ENCODE results near the gene CTPS1.
A peak's percentile ranks its signal among the peaks of the same experiment; 100 is the strongest.

CTPS1 gene

GRCh38 chr1:40969445-40969844, 10.1 kb upstream of the CTPS1 start:
- DNase-seq = no peak

GRCh38 chr1:40971966-40972365, 7.5 kb upstream of the CTPS1 start:
- DNase-seq = peak; percentile 41 to 78

DNA sequence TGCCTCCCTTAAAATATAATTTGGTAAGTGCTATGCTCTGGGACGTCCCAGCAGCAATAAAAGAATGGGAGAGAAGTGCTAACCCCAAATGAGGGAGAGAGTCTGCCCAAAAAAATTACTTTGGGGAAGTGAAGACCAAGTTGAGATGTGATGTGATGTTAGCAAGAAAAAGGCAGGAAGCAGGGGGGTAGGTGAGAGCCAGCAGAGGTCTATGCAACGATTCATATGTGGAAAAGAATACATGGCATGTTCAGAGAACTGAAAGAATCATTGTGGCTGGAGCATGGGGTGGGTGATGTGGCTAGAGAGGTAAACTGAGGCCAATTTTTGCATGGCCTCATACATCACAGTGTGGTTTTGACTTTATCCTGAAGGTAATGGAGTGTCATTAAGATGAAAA, 5.6 kb upstream of the CTPS1 start:
- DNase-seq = no peak

GRCh38 chr1:40974945-40975344, 4.6 kb upstream of the CTPS1 start:
- DNase-seq = no peak

DNA sequence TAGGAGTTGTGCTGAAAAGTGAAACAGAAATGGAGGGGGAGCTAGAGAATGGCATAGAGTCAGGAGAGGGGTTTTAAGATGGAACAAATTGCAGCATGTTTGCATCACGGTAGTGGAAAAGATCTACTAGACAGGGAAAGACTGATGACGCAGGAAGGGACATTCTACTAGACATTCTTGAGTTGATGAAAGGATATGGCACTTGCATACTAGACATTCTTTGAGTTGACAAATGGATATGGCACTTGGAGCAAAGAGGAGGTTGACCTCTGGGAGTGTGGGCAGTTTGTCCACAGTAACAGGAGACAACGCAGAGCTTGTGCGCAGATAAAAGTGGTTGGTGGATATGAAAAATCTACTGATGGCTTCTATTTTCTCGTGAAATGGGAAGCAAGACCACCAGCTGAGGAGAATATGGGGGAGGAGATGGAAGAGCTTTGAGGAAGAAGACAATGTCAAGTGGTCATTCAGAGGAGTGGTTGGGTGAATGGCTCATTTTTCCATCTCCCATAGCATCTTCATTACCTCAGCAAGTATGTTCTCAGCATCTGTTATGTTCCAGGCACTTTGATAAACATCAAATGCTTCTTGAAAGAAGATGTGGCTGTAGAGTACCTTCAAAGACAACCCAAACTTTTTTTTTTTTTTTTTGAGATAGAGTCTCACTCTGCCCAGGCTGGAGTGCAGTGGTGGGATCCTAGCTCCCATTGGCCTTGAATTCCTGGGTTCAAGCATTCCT, 2.4 kb upstream of the CTPS1 start:
- DNase-seq = no peak

DNA sequence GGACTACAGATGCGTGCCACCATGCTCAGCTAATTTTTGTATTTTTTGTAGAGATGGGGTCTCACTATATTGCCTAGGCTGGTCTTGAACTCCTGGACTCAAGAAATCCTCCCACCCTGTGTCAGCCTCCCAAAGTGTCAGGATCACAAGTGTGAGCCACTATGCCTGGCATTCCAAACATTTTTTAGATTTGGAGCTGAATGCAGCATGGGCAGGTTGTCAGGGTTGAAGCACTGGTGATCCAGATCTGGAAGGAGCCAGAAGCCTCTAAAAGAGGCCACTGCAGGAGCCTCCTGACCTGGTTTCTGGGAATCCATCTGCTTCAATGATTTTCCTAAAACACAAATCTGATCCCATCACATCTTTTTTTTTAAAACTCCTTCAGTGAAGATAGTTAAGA, 1.8 kb upstream of the CTPS1 start:
- DNase-seq = no peak

DNA sequence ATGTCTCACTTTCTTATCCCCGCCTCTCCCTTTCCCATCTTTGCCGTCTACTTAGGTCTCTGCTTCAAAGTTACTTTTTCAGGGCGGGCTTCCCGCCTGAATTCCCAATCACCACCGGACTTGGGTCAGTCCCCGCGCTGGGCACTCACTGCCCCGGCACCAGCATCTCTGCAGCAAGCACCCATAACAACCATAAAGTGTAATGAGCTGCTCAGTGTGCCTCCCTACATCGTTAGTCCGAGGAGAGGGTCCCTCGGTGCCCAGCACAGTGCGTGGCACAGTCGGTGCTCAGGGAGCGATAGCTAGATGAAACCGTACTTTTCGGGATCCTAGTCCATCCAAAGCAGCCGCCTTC, 633 bp upstream of the CTPS1 start:
- DNase-seq = no peak

DNA sequence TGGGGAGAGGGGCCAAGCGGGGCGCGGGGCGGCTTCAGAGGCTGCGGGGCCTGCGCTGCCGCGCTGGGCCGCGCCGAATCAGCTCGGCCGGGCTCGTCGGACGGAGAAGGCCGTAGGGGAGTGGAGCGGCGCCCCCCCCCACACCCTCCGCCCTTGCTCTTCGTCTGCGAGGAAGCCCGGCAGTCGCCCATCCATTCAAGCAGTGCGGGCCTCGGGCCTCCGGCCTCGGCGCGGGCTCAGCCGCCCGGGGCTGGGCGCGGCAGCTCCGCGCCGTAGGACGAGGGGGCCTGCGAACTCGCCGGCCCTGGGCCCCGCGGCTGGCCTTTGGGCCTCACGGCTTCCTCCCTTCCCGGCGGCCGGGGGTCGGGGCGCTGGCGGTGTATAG, 564 bp downstream of the CTPS1 start:
- no peak for DNase-seq

DNA sequence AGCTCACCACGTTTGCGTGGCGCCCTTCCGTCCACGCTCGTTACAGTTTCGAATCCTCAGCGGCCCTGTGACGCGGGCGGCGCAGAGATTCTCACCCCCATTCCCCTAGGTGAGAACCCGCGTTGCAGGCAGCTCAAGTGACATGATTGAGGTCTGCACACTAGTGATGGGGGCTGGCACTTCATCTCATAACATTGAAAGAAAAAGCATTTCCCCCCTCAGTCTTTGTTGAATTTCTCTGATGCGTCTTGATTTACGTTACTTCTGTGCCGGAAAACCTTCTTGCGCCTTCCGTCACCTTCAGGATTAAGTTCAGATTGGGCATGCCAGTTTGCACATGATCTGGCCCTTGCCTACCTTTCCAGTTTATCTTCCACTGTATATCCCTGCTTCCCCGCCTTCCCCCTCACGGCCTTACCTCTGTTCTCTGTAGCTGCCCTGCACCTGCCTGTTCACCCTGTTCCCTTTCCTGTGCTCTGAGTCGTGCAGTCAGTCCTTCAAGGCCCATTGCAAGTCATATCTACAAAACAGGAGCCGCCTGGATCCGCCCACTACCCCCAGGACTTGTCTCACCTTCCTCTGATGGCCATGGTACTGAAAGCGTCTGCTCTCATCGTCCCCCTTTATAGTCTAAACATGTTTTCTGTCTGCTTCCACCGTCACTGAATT, 1.1 kb downstream of the CTPS1 start:
- peak; percentile 7 to 18 for DNase-seq

GRCh38 chr1:40981691-40982448, 2.4 kb downstream of the CTPS1 start:
- DNase-seq = no peak

GRCh38 chr1:40982721-40983120, 3.2 kb downstream of the CTPS1 start:
- DNase-seq = no peak

- DNase-seq = no peak
Observed at GRCh38 chr1:40983286-40983685, 3.8 kb downstream of the CTPS1 start.

DNA sequence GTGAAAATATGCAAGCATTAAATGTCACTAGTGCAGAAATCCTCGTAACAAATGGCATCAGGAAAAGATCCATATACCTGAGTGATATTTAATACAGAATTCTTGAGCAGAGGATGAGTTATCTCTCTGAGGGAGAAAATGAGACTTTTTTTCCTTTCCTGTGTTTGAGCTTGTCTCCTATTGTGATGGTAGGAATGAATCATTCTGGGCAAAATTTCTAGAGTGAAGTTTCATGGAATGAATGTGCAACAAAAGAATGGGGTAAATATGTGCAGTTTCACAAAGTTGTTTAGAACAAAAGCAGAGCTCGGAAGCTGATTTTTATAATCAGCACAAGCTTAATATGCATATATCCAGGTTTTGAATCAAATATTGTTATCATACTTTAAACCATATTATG, 4.6 kb downstream of the CTPS1 start:
- no peak for DNase-seq

DNA sequence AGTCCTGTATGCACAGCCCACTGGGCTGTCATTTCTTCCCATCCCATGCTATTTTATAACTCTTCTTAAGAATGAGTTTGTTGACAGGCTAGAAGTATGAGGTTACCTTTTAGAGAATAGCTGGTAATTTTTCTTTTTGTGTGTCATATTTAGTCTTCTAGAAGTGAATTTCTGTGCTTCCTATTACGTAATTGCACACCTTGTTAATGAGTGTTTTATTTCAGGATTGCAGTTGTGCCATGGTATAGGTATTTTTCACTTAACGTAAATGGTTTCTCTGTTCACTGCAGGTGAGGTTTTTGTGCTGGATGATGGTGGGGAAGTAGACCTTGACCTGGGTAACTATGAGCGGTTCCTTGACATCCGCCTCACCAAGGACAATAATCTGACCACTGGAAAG, 5.0 kb downstream of the CTPS1 start:
- DNase-seq = no peak

DNA sequence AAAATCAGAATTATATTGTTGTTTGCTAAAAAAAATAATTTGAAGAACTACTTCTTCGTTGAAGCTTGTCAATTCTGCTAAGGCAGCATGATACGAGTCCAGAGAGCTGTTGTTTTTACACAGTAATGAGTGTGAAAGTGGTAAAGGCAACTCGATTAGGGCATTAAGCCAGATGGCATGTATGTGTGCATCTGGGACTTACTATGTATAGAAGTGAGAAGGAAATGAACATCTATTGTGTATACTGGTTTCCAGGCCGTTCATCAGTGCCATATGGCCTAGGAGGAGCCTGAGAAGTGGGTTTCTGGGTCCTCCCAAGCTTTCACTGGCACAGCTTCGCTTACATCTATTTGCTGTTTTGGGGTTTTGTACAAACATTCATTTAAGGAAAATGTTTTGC, 5.7 kb downstream of the CTPS1 start:
- no peak for DNase-seq

GRCh38 chr1:40985875-40986274, 6.4 kb downstream of the CTPS1 start:
- DNase-seq = no peak

GRCh38 chr1:40986328-40986783, 6.9 kb downstream of the CTPS1 start:
- no peak for DNase-seq

- no peak for DNase-seq
Observed at GRCh38 chr1:40986956-40987355, 7.5 kb downstream of the CTPS1 start.

- no peak for DNase-seq
Observed at GRCh38 chr1:40987439-40988276, 8.2 kb downstream of the CTPS1 start.

GRCh38 chr1:40988280-40988679, 8.8 kb downstream of the CTPS1 start:
- no peak for DNase-seq

DNA sequence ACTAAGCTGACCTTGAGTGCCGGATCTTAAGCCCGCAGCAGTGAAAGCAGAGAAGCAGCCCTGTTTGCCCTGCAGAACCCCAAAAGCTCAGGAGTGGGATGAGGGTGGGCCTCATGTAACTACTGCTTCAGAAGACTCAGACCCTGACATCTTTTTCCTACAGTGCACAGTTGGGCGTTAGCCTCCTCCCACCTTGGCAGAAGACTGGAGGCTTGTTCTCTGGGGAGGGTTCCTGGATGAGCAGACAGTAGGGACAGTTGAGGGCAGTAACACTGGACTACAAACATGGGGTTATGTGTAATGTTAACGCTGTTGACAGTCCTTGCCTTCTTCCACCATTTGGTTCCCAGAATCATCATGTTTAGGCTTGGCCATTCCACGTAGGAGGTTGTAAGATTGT, 9.6 kb downstream of the CTPS1 start:
- no peak for DNase-seq

DNA sequence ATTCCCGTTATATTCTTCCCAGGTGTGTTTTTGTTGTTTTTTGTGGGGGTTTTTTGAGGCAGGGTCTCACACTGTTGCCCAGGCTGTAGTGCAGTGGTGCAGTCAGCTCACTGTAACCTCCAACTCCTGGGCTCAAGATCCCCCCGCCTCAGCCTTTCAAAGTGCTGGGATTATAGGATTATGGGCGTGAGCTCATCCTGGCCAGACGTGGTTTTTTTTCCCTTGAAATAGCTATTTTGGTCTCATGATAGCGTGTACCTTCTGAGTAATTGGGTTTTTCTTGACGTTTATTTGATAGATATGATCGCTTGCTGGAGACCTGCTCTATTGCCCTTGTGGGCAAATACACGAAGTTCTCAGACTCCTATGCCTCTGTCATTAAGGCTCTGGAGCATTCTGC, 17.6 kb downstream of the CTPS1 start:
- DNase-seq = no peak

DNA sequence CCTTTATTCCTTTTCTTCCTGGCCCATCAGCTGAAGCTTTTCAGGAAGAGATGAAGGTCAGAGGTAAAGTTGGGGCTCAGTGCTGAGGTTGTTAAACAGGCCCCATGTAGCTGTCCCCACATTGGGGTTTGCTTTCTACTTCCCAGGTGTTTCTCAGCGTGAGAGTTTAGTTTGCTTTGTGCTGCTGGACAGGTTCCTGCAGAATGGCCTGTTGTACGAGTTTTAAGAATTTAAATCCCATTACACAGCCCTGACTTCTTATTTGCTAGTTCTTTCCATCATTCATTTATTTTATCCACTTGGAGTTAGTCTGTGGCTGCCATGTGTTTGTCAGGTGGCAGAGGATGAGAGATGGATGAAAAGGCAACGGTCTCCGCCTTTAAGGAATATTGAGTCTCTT, 19.2 kb downstream of the CTPS1 start:
- no peak for DNase-seq
